ENCODE measurements around the gene KCMF1. TPM values are rescaled to one million over a fixed set of nuclear protein-coding genes. Genes with fewer than 3 reads are reported as not detected.

Gene KCMF1
- total and polyA plus RNA-seq, 4 donors = 10.5 to 45.4 (median 23.1) TPM

- Histone ChIP-seq H3K4me1 (ENCODE audit: control insufficient read depth in 4 of 4, insufficient read depth in 4 of 4, low read length in 3 of 4) (peaks cover 2 to 31% (median 24%) of the 10 kb centered on the region in 4 donors), H3K9ac (ENCODE audit: low read depth in 1 of 2, low read length in 2 of 2) (no peak overlapping the region)
These were observed 6.4 kb upstream of the KCMF1 start for GRCh38 chr2:84964406-84965191.

GRCh38 chr2:84965192-84965516 is 5.8 kb upstream of the KCMF1 start:
- Histone ChIP-seq H3K9ac (ENCODE audit: low read depth in 1 of 2, low read length in 2 of 2) (no peak overlapping the region), H3K4me1 (ENCODE audit: control insufficient read depth in 4 of 4, insufficient read depth in 4 of 4, low read length in 3 of 4) (peaks cover 2 to 36% (median 28%) of the 10 kb centered on the region in 4 donors), H3K36me3 (ENCODE audit: control insufficient read depth in 4 of 4, insufficient read depth in 3 of 4, low read depth in 1 of 4, low read length in 3 of 4) (peaks cover 0 to 2% (median 0%) of the 10 kb centered on the region in 4 donors), H3K27me3 (ENCODE audit: control insufficient read depth in 4 of 4, insufficient read depth in 4 of 4, low read length in 3 of 4) (no peaks in the 10 kb centered on the region), H3K9me3 (ENCODE audit: control insufficient read depth in 4 of 4, low read length in 3 of 4) (no peaks in the 10 kb centered on the region), H3K27ac (ENCODE audit: low read depth in 1 of 2, low read length in 2 of 2) (no peak overlapping the region), H3K4me3 (ENCODE audit: low read depth in 1 of 3, low read length in 3 of 3) (no peak overlapping the region)
- DNase-seq (ENCODE audit: low spot score) = no peak
- TF ChIP-seq RXRA (IDR thresholded peaks at IDR 0.05) = no peak
- TF ChIP-seq, protein P1, sequence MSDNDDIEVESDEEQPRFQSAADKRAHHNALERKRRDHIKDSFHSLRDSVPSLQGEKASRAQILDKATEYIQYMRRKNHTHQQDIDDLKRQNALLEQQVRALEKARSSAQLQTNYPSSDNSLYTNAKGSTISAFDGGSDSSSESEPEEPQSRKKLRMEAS (IDR thresholded peaks at IDR 0.05) = no peak
- no peak for TF ChIP-seq REST (IDR thresholded peaks at IDR 0.05)

More at GRCh38 chr2:84964406-84965191, 6.4 kb upstream of the KCMF1 start:
- Histone ChIP-seq H3K27me3 (ENCODE audit: control insufficient read depth in 4 of 4, insufficient read depth in 4 of 4, low read length in 3 of 4) (no peaks in the 10 kb centered on the region), H3K27ac (ENCODE audit: low read depth in 1 of 2, low read length in 2 of 2) (peak overlapping the region; percentile 71 to 73), H3K36me3 (ENCODE audit: control insufficient read depth in 4 of 4, insufficient read depth in 3 of 4, low read depth in 1 of 4, low read length in 3 of 4) (peaks cover 0 to 2% (median 0%) of the 10 kb centered on the region in 4 donors), H3K9me3 (ENCODE audit: control insufficient read depth in 4 of 4, low read length in 3 of 4) (no peaks in the 10 kb centered on the region), H3K4me3 (ENCODE audit: low read depth in 1 of 3, low read length in 3 of 3) (no peak overlapping the region)
- DNase-seq (ENCODE audit: low spot score) = no peak
- TF ChIP-seq HNF4A (conservative IDR thresholded peaks at IDR 0.05) = peak in 1 of 2 donors; percentile 13
- no peak for TF ChIP-seq YY1 (IDR thresholded peaks at IDR 0.05)
- WGBS = 57% methylated on average over 9 of the region's 9 CpGs

GRCh38 chr2:84965827-84966226 is 5.1 kb upstream of the KCMF1 start:
- H3K36me3 ChIP-seq (ENCODE audit: control insufficient read depth in 4 of 4, insufficient read depth in 3 of 4, low read depth in 1 of 4, low read length in 3 of 4) = peaks cover 0 to 2% (median 0%) of the 10 kb centered on the region in 4 donors
- no peak overlapping the region for H3K4me3 ChIP-seq (ENCODE audit: low read depth in 1 of 3, low read length in 3 of 3)
- no peaks in the 10 kb centered on the region for H3K27me3 ChIP-seq (ENCODE audit: control insufficient read depth in 4 of 4, insufficient read depth in 4 of 4, low read length in 3 of 4)
- DNase-seq (ENCODE audit: low spot score) = no peak
- no peak overlapping the region for H3K27ac ChIP-seq (ENCODE audit: low read depth in 1 of 2, low read length in 2 of 2)
- H3K9me3 ChIP-seq (ENCODE audit: control insufficient read depth in 4 of 4, low read length in 3 of 4) = no peaks in the 10 kb centered on the region
- H3K9ac ChIP-seq (ENCODE audit: low read depth in 1 of 2, low read length in 2 of 2) = no peak overlapping the region
- TF ChIP-seq, protein P1 (IDR thresholded peaks at IDR 0.05) = no peak
- no peak for TF ChIP-seq CTCF (IDR thresholded peaks at IDR 0.05; ENCODE audit: low read depth, low read length, missing input control)
- no peak for TF ChIP-seq FOXA2 (IDR thresholded peaks at IDR 0.05)
- TF ChIP-seq FOXA1 (IDR thresholded peaks at IDR 0.05) = no peak
- no peak for TF ChIP-seq RAD21 (IDR thresholded peaks at IDR 0.05)
- TF ChIP-seq JUND (IDR thresholded peaks at IDR 0.05) = no peak
- no peak for TF ChIP-seq RXRA (IDR thresholded peaks at IDR 0.05)
- peaks cover 2 to 36% (median 28%) of the 10 kb centered on the region in 4 donors for H3K4me1 ChIP-seq (ENCODE audit: control insufficient read depth in 4 of 4, insufficient read depth in 4 of 4, low read length in 3 of 4)
- 96% methylated on average over 9 of the region's 9 CpGs for WGBS
